Kasumi-1 (cell line): Measurements from ENCODE around the gene PCK1.

Source experiments
- DNase-seq, 2 experiments: peaks; one replicate each; lab custom pipeline; 2025; lab: John Stamatoyannopoulos, UW

Gene PCK1

DNA sequence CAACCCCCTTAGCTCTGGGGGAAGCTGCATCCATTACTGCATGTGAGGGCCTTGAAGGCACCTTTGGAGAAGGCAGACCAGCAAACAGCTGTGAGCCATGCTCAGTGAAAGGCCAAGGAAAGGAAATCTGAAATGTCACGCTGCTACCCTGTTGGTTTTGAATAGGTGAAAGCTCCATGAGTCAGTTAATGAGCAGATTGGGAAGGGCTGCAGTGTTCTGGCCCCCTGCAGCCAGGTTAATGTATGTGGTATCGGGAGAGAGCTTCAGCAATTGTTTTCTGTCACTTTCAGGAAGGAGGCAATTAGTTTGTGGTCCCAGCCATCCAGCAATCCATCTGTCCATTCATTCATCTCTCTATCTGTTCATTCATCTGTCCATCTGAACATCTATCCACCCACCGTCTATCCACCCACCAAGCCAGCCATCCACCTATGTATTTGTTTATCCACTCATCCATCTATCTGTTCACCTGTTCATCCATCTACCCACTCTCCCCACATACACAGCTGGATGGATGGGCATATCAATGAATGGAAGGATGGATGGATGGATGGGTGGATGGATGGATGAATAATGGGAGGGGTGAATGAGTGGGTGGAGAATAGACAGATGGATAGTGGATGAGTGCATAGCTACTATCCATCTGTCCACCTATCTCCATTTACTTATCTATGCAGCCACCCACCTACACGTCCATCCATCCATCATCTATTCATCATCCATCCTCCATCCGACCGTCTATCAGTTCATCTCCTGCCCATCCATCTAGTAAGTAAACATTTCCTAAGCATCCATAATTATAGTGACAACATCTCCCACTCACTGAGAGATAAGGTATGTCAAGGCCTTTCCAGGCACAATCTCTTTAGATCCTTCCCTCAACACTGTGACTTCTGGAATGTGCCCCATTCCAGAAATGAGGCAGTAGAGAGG, 16.0 kb downstream of the PCK1 start:
- DNase-seq: no peak

DNA sequence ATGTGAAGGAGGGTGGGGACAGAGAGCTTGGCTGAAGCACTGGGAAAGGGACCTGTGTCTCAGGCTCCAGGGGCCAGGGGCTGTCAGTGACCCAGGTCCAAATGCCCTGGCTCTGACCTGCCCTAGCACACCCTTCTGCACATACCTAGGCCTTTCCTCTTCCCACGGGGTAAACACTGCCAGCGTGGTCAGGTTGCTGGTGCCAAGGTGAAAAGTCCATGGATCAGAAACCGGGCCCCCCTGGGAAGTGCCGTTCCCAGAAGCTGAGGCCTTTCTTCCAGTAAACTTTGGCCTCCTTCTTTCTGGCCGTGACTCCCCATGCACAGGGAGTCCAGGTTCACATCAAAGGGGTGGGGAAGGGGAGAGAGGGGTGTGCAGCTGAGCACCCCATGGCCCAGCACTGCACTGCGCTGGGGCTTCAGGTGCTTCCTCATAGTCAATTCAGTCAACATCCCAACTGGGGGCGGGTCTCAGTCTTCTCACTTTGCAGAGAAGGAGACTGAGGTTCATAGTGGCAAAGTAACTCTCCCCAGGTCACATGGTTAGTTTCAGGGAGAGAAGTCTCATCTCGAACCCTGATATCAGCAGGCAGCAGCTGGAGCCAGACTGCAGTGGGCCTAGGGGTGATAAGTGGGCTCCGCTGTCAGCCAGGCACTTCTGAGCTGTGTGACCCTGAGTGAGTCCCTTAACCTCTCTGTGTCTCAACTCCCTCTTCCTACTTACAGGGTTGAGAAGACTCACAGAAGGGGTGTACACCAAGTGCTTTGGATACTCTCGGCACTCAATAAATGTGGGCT, 17.0 kb downstream of the PCK1 start:
- no peak for DNase-seq

DNA sequence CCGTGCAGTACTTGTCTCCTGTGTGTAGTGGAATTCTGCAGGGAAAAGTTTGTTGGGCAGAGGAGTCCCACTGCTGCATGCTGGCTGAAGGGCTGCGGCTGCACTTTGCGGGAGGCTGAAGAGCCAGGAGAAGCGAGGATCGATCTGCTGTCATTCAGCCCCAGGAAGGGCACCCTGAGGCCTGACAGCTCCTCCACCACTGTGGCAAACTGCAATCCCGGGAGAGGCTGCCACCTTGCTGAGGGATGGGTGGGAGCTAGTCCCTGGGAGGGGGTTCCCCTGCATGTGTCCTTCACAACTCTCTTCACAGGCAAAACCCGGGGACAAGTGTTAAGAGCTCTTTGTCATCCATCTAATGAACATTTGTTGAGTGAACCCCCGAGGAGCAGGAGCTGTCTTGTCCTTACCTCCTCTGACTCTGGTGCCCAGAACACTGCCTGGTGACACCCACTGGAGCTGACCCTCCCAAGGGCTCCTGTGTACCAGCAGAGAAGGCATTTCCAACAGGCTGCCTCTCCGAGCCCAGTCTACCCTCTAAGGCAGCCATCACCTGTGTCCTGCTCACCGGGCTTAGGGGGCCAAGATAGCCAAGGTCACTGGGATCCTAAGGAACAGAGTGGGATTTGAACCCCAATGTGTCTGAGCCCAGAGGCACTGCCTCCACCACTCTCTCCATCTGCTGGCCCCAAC, 17.7 kb downstream of the PCK1 start:
- no peak for DNase-seq

GRCh38 chr20:57579331-57579897, 18.5 kb downstream of the PCK1 start:
- DNase-seq: no peak

DNA sequence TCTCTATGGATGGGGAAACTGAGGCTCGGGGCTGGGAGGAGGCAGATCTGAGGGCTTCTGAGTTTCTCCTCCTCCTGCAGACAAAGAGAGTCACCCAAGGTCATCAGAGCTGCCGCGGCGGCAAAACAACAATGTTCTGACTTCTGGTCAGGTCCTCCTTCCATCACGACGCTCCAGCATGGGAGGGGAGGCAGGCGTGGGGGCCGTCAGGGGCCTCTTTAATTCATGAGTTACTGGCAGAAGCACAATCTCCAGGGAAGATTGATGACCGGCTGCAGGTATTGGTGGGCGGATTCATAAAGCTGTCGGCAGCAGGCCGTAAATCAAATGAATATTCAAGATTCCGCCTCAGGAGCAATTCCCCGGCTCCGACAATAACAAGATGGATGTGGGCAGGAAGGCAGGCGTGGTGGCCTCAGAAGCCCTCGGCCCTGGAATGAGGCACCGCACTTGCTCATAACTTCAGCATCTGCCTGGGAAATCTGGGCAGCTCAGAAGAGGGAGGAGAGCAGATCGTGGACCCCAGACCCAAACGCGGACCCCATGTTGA, 19.1 kb downstream of the PCK1 start:
- DNase-seq: no peak

- no peak for DNase-seq
Measured at GRCh38 chr20:57580478-57581201, 19.7 kb downstream of the PCK1 start.

GRCh38 chr20:57581202-57582028, 20.5 kb downstream of the PCK1 start:
- peak in 1 of 2 experiments; percentile 20 for DNase-seq

GRCh38 chr20:57582029-57582378, 21.1 kb downstream of the PCK1 start:
- no peak for DNase-seq

DNA sequence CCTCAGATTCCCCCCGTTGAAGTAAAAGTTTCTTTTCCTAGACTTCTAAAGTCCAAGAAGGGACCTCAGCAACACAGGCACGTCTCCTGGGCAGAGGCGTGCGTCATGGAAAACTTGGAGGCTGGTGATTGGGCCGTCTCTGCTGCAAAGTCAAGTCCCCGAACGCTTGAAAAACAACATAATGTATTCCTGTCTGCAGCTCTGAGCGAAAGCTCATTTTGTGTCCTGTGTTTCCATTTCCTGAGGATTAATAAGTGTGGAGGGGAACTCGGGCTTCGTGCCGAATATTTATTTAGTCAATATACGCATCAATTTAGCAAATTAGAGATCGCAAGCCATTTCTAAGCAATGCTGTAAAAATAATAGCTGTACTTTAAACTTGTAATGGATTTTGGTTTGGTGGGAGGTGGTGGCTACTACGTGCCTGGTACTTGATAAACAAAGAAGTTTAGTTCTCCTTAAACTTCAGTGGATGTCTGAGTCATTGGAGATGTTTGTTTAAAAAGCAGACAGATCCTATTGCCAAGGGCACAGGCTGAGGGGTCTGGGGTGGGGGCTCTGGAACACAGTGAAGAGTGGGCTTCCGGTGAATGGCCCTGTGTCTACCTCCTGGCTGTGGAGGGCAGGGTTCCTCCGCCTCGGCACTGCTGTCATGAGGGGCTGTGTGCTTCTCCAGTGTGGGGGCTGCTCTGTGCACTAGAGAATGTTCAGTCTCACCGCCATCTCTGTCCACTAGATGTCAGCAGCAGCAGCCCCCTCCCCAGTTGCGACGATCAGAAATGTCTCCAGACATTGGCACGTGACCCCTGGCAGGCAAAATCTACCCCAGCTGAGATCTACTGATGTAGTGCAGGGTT, 21.8 kb downstream of the PCK1 start:
- DNase-seq: peak in 1 of 2 experiments; percentile 5

GRCh38 chr20:57583289-57584257, 22.7 kb downstream of the PCK1 start:
- no peak for DNase-seq

- DNase-seq: no peak
Measured at GRCh38 chr20:57584768-57585461, 24.0 kb downstream of the PCK1 start.

- DNase-seq: no peak
Measured at GRCh38 chr20:57585466-57586213, 24.7 kb downstream of the PCK1 start.

GRCh38 chr20:57586370-57586793, 25.5 kb downstream of the PCK1 start:
- no peak for DNase-seq

- DNase-seq: no peak
Measured at GRCh38 chr20:57586943-57587277, 26.0 kb downstream of the PCK1 start.

DNA sequence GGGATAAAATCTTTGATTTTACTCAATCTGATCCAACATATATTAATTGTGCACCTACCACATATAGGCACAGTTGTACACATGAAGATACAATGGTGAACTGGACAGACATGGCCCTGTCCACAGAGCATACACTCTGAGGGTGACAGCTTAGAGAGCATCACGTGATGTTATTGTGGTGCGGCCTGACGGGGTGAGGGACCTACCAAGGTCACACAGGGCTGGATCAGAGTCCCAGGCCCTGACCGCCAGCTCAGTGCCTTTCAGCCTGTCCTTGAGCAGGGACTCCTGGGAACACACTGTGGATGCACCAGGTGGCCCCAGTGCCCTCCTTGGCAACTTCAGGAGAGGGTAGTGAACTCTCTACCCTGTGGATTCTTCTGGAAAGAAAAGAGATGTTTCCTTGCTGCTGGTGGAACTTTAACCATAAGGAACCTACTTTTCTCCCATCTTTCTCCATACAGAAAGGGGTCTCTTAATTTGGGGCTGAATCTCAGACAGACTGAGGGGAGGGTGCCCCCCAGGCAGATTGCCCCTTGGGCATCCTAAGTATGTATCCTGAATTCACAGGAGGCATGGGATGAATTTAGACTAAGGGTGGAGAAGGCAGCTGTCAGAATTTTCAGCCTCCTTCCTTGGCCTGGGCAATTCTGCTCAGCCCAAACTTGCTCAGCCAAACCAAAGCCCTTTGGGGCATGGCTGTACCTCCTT, 26.5 kb downstream of the PCK1 start:
- no peak for DNase-seq

GRCh38 chr20:57587989-57588377, 27.1 kb downstream of the PCK1 start:
- no peak for DNase-seq
